ENCODE data around the gene RIPOR2.

GRCh38 chr6:24818346-24818745, 117.4 kb downstream of the RIPOR2 start:
- no peak for TF ChIP-seq CTCF (IDR thresholded peaks at IDR 0.05)
- no peak for TF ChIP-seq ZFX (IDR thresholded peaks at IDR 0.05; ENCODE audit: borderline replicate concordance)

Data from 22Rv1 (cell line).